ENCODE results near the gene MRPS35. TPM values are rescaled to one million over a fixed set of nuclear protein-coding genes. Genes with fewer than 3 reads are reported as not detected.

MRPS35 gene
- total RNA-seq: 52.2 and 61.8 TPM in 2 replicates

GRCh38 chr12:27710592-27711316 lies at the start of gene MRPS35:
TSS of gene MRPS35 (plus strand) at chr12:27710832. CDS start at chr12:27710844, 12 bp downstream.

GRCh38 chr12:27696293-27696652 lies 14.4 kb upstream of the MRPS35 start, which contains the start of gene REP15:
TSS of gene REP15 (plus strand) at chr12:27696447. CDS start at chr12:27696563, 116 bp downstream.

GRCh38 chr12:27779920-27780611 lies 69.4 kb downstream of the MRPS35 start, which contains the start of the genes KLHL42 and MANSC4:
TSS of gene KLHL42 (plus strand) at chr12:27780233. CDS start at chr12:27780331, 98 bp downstream.
TSS of gene MANSC4 (minus strand) at chr12:27780236. CDS start at chr12:27771276, 8,960 bp downstream.

Other genes with a start within 250 kb of the MRPS35 start
- 108 and 300 TPM in 2 replicates for gene PPFIBP1, start 186.6 kb upstream of the MRPS35 start, total RNA-seq
- gene REP15, start 14.4 kb upstream of the MRPS35 start, total RNA-seq: 2.1 and 5.0 TPM in 2 replicates
- gene KLHL42, start 69.4 kb downstream of the MRPS35 start, total RNA-seq: 37.8 and 49.3 TPM in 2 replicates
- gene MANSC4, start 69.4 kb downstream of the MRPS35 start, total RNA-seq: 0.89 TPM in 1 of 2 replicates, not detected in the other

Data from smooth muscle cell of the umbilical artery (primary cell).